CD14-positive monocyte (primary cell): ENCODE results near the gene ZNF512. TPM values are rescaled to one million over a fixed set of nuclear protein-coding genes. Genes with fewer than 3 reads are reported as not detected.
A peak's percentile ranks its signal among the peaks of the same experiment; 100 is the strongest.

Experiments
- DNase-seq, 3 donors: peaks; one replicate each; pipeline ENCODE4 v3.0.0-alpha.2; 2011 to 2022
- H2AFZ ChIP-seq: 2 replicates; pipeline ENCODE4 v1.6.0; 2012; ENCODE audit warnings: mild to moderate bottlenecking, low read depth, low read length, inconsistent platforms; ENCODE audit not compliant: insufficient read depth, poor library complexity, severe bottlenecking
- H3K27ac ChIP-seq, 2 donors: 1 replicate in 1 of 2; 2 replicates in 1 of 2; pipeline ENCODE4 v1.5.1; 2012 to 2013; ENCODE audit warnings: low read length in 2 of 2, control low read depth in 1 of 2, inconsistent platforms in 1 of 2, low read depth in 1 of 2, mild to moderate bottlenecking in 1 of 2
- H3K27me3 ChIP-seq, 2 donors: one replicate each; pipeline versions ENCODE4 v1.6.0 to v1.6.1; 2011 to 2013; ENCODE audit warnings: low read length in 2 of 2; ENCODE audit not compliant: control insufficient read depth in 2 of 2, insufficient read depth in 2 of 2
- H3K36me3 ChIP-seq, 2 donors: replicated peaks in 1 of 2; 1 replicate in 1 of 2; 2 replicates in 1 of 2; pipeline versions ENCODE4 v1.5.1 to v1.6.1; 2012 to 2013; ENCODE audit warnings: low read length in 2 of 2, control low read depth in 1 of 2, inconsistent platforms in 1 of 2, mild to moderate bottlenecking in 1 of 2; ENCODE audit not compliant: insufficient read depth in 2 of 2, control insufficient read depth in 1 of 2
- H3K4me1 ChIP-seq, 2 donors: 1 replicate in 1 of 2; 2 replicates in 1 of 2; pipeline versions ENCODE4 v1.5.1 to v1.6.1; 2012 to 2013; ENCODE audit warnings: low read length in 2 of 2, control low read depth in 1 of 2, inconsistent platforms in 1 of 2, mild to moderate bottlenecking in 1 of 2, moderate library complexity in 1 of 2; ENCODE audit not compliant: insufficient read depth in 2 of 2, control insufficient read depth in 1 of 2
- H3K4me2 ChIP-seq: replicated peaks from 2 replicates; pipeline ENCODE3; 2012; ENCODE audit warnings: low read length, moderate library complexity, mild to moderate bottlenecking; ENCODE audit not compliant: poor library complexity, severe bottlenecking; ENCODE audit errors: extremely low read depth
- H3K4me3 ChIP-seq, 3 experiments: fragments of 200-600 bp in 1 of 3; sonication (generic) in 1 of 3; replicated peaks in 1 of 3; 1 replicate in 2 of 3; 2 replicates in 1 of 3; pipeline ENCODE4 v1.5.1; 2011 to 2013; ENCODE audit warnings: low read length in 3 of 3, mild to moderate bottlenecking in 3 of 3, control low read depth in 2 of 3, low read depth in 2 of 3, inconsistent platforms in 1 of 3, moderate library complexity in 1 of 3
- H3K79me2 ChIP-seq: 2 replicates; pipeline ENCODE4 v1.6.0; 2012; ENCODE audit warnings: mild to moderate bottlenecking, control low read depth, inconsistent platforms, low read length, moderate library complexity; ENCODE audit not compliant: insufficient read depth
- H3K9ac ChIP-seq: 2 replicates; pipeline ENCODE4 v1.6.0; 2017; ENCODE audit warnings: low read length, mild to moderate bottlenecking; ENCODE audit not compliant: insufficient read depth, poor library complexity, severe bottlenecking
- H3K9me3 ChIP-seq, 2 donors: replicated peaks in 1 of 2; 1 replicate in 1 of 2; 2 replicates in 1 of 2; pipeline versions ENCODE4 v1.5.1 to v1.6.1; 2012 to 2013; ENCODE audit warnings: low read length in 2 of 2, control low read depth in 1 of 2; ENCODE audit not compliant: control insufficient read depth in 1 of 2, insufficient read depth in 1 of 2
- H4K20me1 ChIP-seq: 2 replicates; pipeline ENCODE4 v1.6.0; 2012; ENCODE audit warnings: mild to moderate bottlenecking, low read length, control low read depth, moderate library complexity; ENCODE audit not compliant: insufficient read depth
- H3K27ac Mint-ChIP-seq, 7 donors: one replicate each; pipeline ENCODE4 v1.8.0; 2020; ENCODE audit warnings: mild to moderate bottlenecking in 7 of 7, mixed read lengths in 7 of 7, moderate library complexity in 6 of 7, inconsistent platforms in 2 of 7
- H3K27me3 Mint-ChIP-seq, 3 donors: one replicate each; pipeline ENCODE4 v1.8.0; 2021 to 2022; ENCODE audit warnings: low read depth in 3 of 3, mild to moderate bottlenecking in 3 of 3, mixed read lengths in 3 of 3, moderate library complexity in 3 of 3, inconsistent platforms in 1 of 3
- H3K36me3 Mint-ChIP-seq, 2 donors: one replicate each; pipeline ENCODE4 v1.8.0; 2020; ENCODE audit warnings: mixed read lengths in 2 of 2, inconsistent platforms in 1 of 2, mild to moderate bottlenecking in 1 of 2
- H3K4me1 Mint-ChIP-seq: one replicate; pipeline ENCODE4 v1.8.0; 2020; ENCODE audit warnings: mild to moderate bottlenecking, mixed read lengths
- H3K4me3 Mint-ChIP-seq, 2 donors: one replicate each; pipeline ENCODE4 v1.8.0; 2020; ENCODE audit warnings: mild to moderate bottlenecking in 2 of 2, mixed read lengths in 2 of 2, moderate library complexity in 1 of 2
- H3K9me3 Mint-ChIP-seq, 7 donors: one replicate each; pipeline ENCODE4 v1.8.0; 2020 to 2022; ENCODE audit warnings: mixed read lengths in 7 of 7, mild to moderate bottlenecking in 6 of 7, moderate library complexity in 6 of 7, inconsistent platforms in 2 of 7
- WGBS: methylation state at CpG from one replicate; pipeline ENCODE4 v1.1.5; 2013; ENCODE audit warnings: missing lambda C conversion rate; ENCODE audit not compliant: insufficient coverage; 5-methylcytosine and 5-hydroxymethylcytosine counted together
- intact Hi-C, 2 donors: fragments of 100-400 bp; cut with micrococcal nuclease; formaldehyde crosslinking; loops; one replicate each; pipeline versions ENCODE4 v1.15.0 to v1.15.1; 2023
- polyA plus RNA-seq, 3 donors: library from polyadenylated mRNA; depleted of rRNA in 1 of 3; unstranded in 2 of 3; stranded (reverse) in 1 of 3; fragments of 300-500 nt in 2 of 3; fragments of >200 nt in 1 of 3; fragmentation: Illumina TruSeq in 2 of 3; gene quantifications; 1 replicate in 2 of 3; 2 replicates in 1 of 3; pipeline ENCODE4 v1.2.3, GENCODE V29; 2012 to 2021
- TF ChIP-seq, protein P1 (sequence below): fragments of 200-600 bp; IDR thresholded peaks from one replicate; pipeline ENCODE4 v1.8.0; 2022; ENCODE audit warnings: antibody characterized with exemption, mild to moderate bottlenecking

ZNF512 gene
- polyA plus RNA-seq, 3 donors = 6.7 to 13.1 (median 12.8) TPM

DNA sequence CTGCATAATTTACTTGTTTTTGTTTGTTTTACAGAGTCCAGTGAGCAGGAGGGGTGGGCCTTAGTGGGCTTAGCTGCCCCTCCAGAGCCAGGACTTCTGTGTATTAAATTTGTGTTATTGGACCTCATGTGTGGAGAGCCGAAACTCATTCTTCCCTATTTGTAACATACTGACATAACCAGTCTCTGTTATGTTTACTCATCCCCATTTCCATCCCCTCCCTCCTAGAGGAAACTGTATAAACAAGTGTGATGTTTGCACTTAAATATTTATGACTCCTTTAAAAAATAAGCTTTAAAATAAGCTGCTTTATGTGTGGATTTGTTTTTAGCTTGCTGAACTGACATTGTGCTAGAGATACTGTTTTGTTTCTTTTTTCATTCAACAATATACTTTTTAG lies 13.8 kb downstream of the ZNF512 start:
- H3K9me3 Mint-ChIP-seq = peaks cover 21 to 35% (median 29%) of the 10 kb centered on the region in 7 donors
- peaks cover 58% of the 10 kb centered on the region for H4K20me1 ChIP-seq
- peak overlapping the region in 1 of 2 donors; percentile 44 for H3K27ac ChIP-seq
- peaks cover 35% of the 10 kb centered on the region for H3K4me1 Mint-ChIP-seq
- peaks cover 21 to 27% of the 10 kb centered on the region in 2 donors for H3K4me1 ChIP-seq
- peaks cover 86% of the 10 kb centered on the region for H3K79me2 ChIP-seq
- peaks cover 46 to 64% of the 10 kb centered on the region in 2 donors for H3K36me3 Mint-ChIP-seq
- no CpG with 5 or more reads among the region's 1 CpG for WGBS
- no peak overlapping the region for H3K9ac ChIP-seq
- TF ChIP-seq, protein P1, sequence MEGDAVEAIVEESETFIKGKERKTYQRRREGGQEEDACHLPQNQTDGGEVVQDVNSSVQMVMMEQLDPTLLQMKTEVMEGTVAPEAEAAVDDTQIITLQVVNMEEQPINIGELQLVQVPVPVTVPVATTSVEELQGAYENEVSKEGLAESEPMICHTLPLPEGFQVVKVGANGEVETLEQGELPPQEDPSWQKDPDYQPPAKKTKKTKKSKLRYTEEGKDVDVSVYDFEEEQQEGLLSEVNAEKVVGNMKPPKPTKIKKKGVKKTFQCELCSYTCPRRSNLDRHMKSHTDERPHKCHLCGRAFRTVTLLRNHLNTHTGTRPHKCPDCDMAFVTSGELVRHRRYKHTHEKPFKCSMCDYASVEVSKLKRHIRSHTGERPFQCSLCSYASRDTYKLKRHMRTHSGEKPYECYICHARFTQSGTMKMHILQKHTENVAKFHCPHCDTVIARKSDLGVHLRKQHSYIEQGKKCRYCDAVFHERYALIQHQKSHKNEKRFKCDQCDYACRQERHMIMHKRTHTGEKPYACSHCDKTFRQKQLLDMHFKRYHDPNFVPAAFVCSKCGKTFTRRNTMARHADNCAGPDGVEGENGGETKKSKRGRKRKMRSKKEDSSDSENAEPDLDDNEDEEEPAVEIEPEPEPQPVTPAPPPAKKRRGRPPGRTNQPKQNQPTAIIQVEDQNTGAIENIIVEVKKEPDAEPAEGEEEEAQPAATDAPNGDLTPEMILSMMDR = no peak
- H3K4me2 ChIP-seq = no peak overlapping the region
- intact Hi-C loops = no loop called here
- H3K4me3 Mint-ChIP-seq = no peak overlapping the region
- H3K27ac Mint-ChIP-seq = peak overlapping the region in 2 of 7 donors; percentile 39 to 78
- no peaks in the 10 kb centered on the region for H3K27me3 ChIP-seq
- H2AFZ ChIP-seq = no peak overlapping the region
- H3K36me3 ChIP-seq = peaks cover 20 to 41% of the 10 kb centered on the region in 2 donors
- H3K9me3 ChIP-seq = peaks cover 15 to 33% of the 10 kb centered on the region in 2 donors
- no peaks in the 10 kb centered on the region for H3K27me3 Mint-ChIP-seq
- H3K4me3 ChIP-seq = no peak overlapping the region
- DNase-seq = no peak

DNA sequence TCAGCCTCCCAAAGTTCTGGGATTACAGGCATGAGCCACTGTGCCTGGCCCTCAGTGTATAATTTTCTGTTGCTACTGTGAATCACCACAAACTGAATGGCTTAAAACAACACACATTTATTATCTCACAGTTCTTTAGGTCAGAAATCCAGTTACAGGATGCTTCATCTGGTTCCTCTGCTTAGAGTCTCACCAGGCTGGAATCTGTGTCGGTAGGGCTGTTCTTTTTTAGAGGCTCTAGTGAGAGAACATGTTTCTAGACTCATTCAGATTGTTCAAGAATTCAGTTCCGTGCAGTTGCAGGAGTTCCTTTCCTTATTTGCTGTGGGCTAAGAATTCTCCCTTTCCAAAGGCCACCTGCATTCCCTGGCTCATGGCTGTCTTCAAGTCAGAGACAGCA lies 23.8 kb downstream of the ZNF512 start:
- H3K4me1 ChIP-seq = no peaks in the 10 kb centered on the region
- intact Hi-C loops = no loop called here
- peak overlapping the region in 1 of 7 donors; percentile 0 for H3K27ac Mint-ChIP-seq

More for the DNA sequence above, 23.8 kb downstream of the ZNF512 start:
- Histone ChIP-seq H3K79me2 (no peaks in the 10 kb centered on the region), H3K9me3 (no peaks in the 10 kb centered on the region), H3K36me3 (peaks cover 86 to 91% of the 10 kb centered on the region in 2 donors), H3K27ac (no peak overlapping the region), H3K9ac (no peak overlapping the region), H3K4me2 (no peak overlapping the region), H2AFZ (no peak overlapping the region), H3K27me3 (no peaks in the 10 kb centered on the region), H3K4me3 (no peak overlapping the region), H4K20me1 (no peaks in the 10 kb centered on the region)
- 100% methylated on average over 2 of the region's 2 CpGs for WGBS
- peaks cover 69 to 88% of the 10 kb centered on the region in 2 donors for H3K36me3 Mint-ChIP-seq
- no peaks in the 10 kb centered on the region for H3K9me3 Mint-ChIP-seq
- no peak for DNase-seq
- H3K4me3 Mint-ChIP-seq = no peak overlapping the region
- no peaks in the 10 kb centered on the region for H3K4me1 Mint-ChIP-seq
- TF ChIP-seq, protein P1 = no peak
- H3K27me3 Mint-ChIP-seq = no peaks in the 10 kb centered on the region
